Fibroblast of lung (primary cell): ENCODE measurements around the gene ARSG. TPM values are rescaled to one million over a fixed set of nuclear protein-coding genes. Genes with fewer than 3 reads are reported as not detected.
A peak's percentile ranks its signal among the peaks of the same experiment; 100 is the strongest.

Experiments used
- DNase-seq, 2 donors: peaks; one replicate each; pipeline versions ENCODE4 v3.0.0 to v3.0.0-alpha.2; 2010; ENCODE audit warnings: low read depth in 2 of 2
- H2AFZ ChIP-seq: 2 replicates; pipeline ENCODE4 v1.5.1; 2012; ENCODE audit warnings: low read length, control low read depth, inconsistent platforms
- H3K27ac ChIP-seq: 2 replicates; pipeline ENCODE4 v1.5.1; 2011; ENCODE audit warnings: low read length, control low read depth; ENCODE audit not compliant: insufficient read depth
- H3K27me3 ChIP-seq: 2 replicates; pipeline ENCODE4 v1.5.1; 2011; ENCODE audit warnings: mild to moderate bottlenecking, low read length; ENCODE audit not compliant: control insufficient read depth, insufficient read depth
- H3K36me3 ChIP-seq: 2 replicates; pipeline ENCODE4 v1.5.1; 2011; ENCODE audit warnings: low read length; ENCODE audit not compliant: control insufficient read depth, insufficient read depth
- H3K4me1 ChIP-seq: 2 replicates; pipeline ENCODE4 v1.5.1; 2011; ENCODE audit warnings: low read length; ENCODE audit not compliant: control insufficient read depth, insufficient read depth; ENCODE audit errors: extremely low read depth
- H3K4me2 ChIP-seq: 2 replicates; pipeline ENCODE4 v1.5.1; 2011; ENCODE audit warnings: low read length, control low read depth; ENCODE audit not compliant: insufficient read depth; ENCODE audit errors: extremely low read depth
- H3K4me3 ChIP-seq, 4 experiments: fragments of 200-600 bp in 1 of 4; sonication (generic) in 1 of 4; replicated peaks in 1 of 4; 2 replicates each; pipeline ENCODE4 v1.5.1; 2011 to 2016; ENCODE audit warnings: low read length in 4 of 4, low read depth in 3 of 4, mild to moderate bottlenecking in 3 of 4, control low read depth in 2 of 4, inconsistent platforms in 1 of 4, mixed read lengths in 1 of 4; ENCODE audit not compliant: insufficient read depth in 1 of 4; ENCODE audit errors: control extremely low read depth in 1 of 4
- H3K79me2 ChIP-seq: 2 replicates; pipeline ENCODE4 v1.5.1; 2012; ENCODE audit warnings: mild to moderate bottlenecking, low read length, inconsistent platforms; ENCODE audit not compliant: control insufficient read depth, insufficient read depth
- H3K9ac ChIP-seq: 2 replicates; pipeline ENCODE4 v1.5.1; 2011; ENCODE audit warnings: mild to moderate bottlenecking, low read length, control low read depth; ENCODE audit not compliant: insufficient read depth
- H3K9me3 ChIP-seq: 2 replicates; pipeline ENCODE4 v1.5.1; 2012; ENCODE audit warnings: low read depth, low read length; ENCODE audit not compliant: control insufficient read depth, insufficient read depth
- H4K20me1 ChIP-seq: 2 replicates; pipeline ENCODE4 v1.5.1; 2011; ENCODE audit warnings: low read length; ENCODE audit not compliant: control insufficient read depth, insufficient read depth; ENCODE audit errors: extremely low read depth
- EZH2 ChIP-seq: IDR thresholded peaks from 2 replicates; pipeline ENCODE4 v1.5.1; 2012; ENCODE audit warnings: low read length, control low read depth, mild to moderate bottlenecking; ENCODE audit errors: missing control alignments
- polyA plus RNA-seq, 2 donors: library from polyadenylated mRNA; depleted of rRNA in 1 of 2; stranded (reverse) in 1 of 2; unstranded in 1 of 2; fragments of >200 nt; gene quantifications; 2 replicates each; pipeline ENCODE4 v1.2.1, GENCODE V29; 2011 to 2012; ENCODE audit warnings: missing spikeins in 1 of 2
- total RNA-seq: library from RNA; depleted of rRNA; stranded (reverse); fragments of >200 nt; gene quantifications from 2 replicates; pipeline ENCODE4 v1.2.1, GENCODE V29; 2014
- TF ChIP-seq, protein P1 (sequence below), 2 donors: IDR thresholded peaks in 1 of 2; conservative IDR thresholded peaks in 1 of 2; 1 replicate in 1 of 2; 2 replicates in 1 of 2; pipeline ENCODE4 v1.5.1; 2011 to 2012; ENCODE audit warnings: low read length in 2 of 2, control low read depth in 1 of 2, inconsistent platforms in 1 of 2, low read depth in 1 of 2, mild to moderate bottlenecking in 1 of 2

The ARSG gene
- total and polyA plus RNA-seq, 2 donors (not counting 1 experiment from before 2014, with no cell fraction given) = 3.5 to 8.1 TPM

DNA sequence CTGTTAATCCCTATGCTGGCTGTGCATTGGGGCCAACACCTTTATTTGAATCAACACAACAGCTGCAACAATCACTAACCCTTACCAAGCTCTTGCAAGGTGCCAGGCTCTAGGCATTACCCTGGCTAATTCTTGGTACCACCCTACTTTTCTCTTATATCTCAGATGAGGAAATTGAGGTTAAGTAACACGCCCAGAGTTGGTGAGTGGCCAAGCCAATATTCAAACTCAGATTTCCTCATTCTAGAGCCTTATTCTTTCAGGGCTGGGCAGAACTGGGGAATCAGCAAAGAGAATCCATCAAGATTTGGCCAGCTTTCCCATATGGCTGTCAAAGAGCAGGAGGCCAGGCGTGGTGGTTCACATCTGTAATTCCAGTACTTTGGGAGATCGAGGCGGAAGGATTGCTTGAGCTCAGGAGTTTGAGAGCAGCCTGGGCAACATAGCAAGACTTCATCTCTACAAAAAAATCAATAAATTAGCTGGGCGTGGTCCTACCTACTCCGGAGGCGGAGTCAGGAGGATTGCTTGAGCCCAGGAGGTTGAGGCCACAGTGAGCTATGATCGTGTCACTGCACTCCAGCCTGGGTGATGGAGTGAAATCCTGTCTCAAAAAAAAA lies 23.7 kb downstream of the ARSG start:
- Histone ChIP-seq H3K9ac (no peak overlapping the region), H4K20me1 (no peaks in the 10 kb centered on the region), H3K27ac (no peak overlapping the region), H3K9me3 (no peaks in the 10 kb centered on the region), H3K79me2 (no peaks in the 10 kb centered on the region), H3K4me1 (no peaks in the 10 kb centered on the region), H3K27me3 (no peaks in the 10 kb centered on the region), H3K36me3 (no peaks in the 10 kb centered on the region), H3K4me3 (no peak overlapping the region), H2AFZ (no peak overlapping the region), H3K4me2 (no peak overlapping the region)
- peak in 1 of 2 donors; percentile 30 for DNase-seq
- TF ChIP-seq EZH2 = no peak
- TF ChIP-seq, protein P1, sequence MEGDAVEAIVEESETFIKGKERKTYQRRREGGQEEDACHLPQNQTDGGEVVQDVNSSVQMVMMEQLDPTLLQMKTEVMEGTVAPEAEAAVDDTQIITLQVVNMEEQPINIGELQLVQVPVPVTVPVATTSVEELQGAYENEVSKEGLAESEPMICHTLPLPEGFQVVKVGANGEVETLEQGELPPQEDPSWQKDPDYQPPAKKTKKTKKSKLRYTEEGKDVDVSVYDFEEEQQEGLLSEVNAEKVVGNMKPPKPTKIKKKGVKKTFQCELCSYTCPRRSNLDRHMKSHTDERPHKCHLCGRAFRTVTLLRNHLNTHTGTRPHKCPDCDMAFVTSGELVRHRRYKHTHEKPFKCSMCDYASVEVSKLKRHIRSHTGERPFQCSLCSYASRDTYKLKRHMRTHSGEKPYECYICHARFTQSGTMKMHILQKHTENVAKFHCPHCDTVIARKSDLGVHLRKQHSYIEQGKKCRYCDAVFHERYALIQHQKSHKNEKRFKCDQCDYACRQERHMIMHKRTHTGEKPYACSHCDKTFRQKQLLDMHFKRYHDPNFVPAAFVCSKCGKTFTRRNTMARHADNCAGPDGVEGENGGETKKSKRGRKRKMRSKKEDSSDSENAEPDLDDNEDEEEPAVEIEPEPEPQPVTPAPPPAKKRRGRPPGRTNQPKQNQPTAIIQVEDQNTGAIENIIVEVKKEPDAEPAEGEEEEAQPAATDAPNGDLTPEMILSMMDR (conservative IDR thresholded peaks at IDR 0.05 in 1 of 2, IDR thresholded peaks at IDR 0.05 in 1 of 2; ENCODE audit: low read depth in 1 of 2, low read length in 2 of 2) = no peak

DNA sequence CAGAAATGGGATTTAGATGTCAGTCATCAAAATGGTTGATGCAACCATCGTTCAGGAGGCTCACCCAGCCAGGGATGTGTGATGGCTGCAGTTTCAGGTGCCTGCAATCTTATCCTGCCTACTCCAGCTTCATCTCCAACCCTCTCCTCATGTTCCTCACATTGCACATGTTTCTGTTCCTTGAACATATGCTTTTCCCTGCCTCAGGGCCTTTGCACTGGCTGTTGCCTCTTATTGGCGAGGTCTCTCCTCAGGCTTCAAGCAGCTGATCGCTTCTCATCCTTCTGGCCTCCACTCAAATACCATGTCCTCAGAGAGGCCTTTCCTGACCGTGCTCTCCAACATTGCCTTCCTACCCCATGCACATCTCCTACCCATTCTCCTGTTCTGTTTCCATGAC lies 24.6 kb downstream of the ARSG start:
- Histone ChIP-seq H3K9me3 (no peaks in the 10 kb centered on the region), H3K79me2 (no peaks in the 10 kb centered on the region), H3K36me3 (no peaks in the 10 kb centered on the region), H3K4me1 (no peaks in the 10 kb centered on the region), H4K20me1 (no peaks in the 10 kb centered on the region), H3K4me2 (no peak overlapping the region), H2AFZ (no peak overlapping the region), H3K4me3 (no peak overlapping the region), H3K9ac (no peak overlapping the region), H3K27ac (no peak overlapping the region), H3K27me3 (no peaks in the 10 kb centered on the region)
- no peak for DNase-seq
- TF ChIP-seq EZH2 = no peak
- TF ChIP-seq, protein P1 (conservative IDR thresholded peaks at IDR 0.05 in 1 of 2, IDR thresholded peaks at IDR 0.05 in 1 of 2; ENCODE audit: low read depth in 1 of 2, low read length in 2 of 2) = no peak

DNA sequence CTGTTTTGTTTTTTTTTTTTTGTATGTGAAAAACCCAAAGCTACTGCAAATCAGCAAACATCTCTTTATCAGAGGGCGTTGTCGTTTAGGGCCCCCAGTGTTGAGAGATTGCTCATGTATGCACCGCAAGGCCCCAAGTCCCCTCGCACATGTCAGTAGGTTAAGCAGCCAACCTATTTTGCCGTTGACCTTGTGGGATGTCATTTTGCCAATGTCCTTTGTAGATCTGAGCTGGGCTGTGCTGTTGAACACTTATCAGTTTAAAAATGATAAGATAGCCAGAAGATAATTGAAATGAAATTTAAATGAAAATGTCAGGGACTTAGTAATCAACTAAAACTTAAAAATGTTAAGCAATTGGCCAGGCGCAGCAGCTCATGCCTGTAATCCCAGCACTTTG lies 26.2 kb downstream of the ARSG start:
- no peak overlapping the region for H3K4me3 ChIP-seq
- H2AFZ ChIP-seq = no peak overlapping the region
- no peaks in the 10 kb centered on the region for H4K20me1 ChIP-seq
- no peaks in the 10 kb centered on the region for H3K36me3 ChIP-seq
- H3K27me3 ChIP-seq = no peaks in the 10 kb centered on the region
- H3K9me3 ChIP-seq = no peaks in the 10 kb centered on the region
- DNase-seq = no peak
- H3K27ac ChIP-seq = no peak overlapping the region
- TF ChIP-seq, protein P1 (conservative IDR thresholded peaks at IDR 0.05 in 1 of 2, IDR thresholded peaks at IDR 0.05 in 1 of 2; ENCODE audit: low read depth in 1 of 2, low read length in 2 of 2) = no peak
- TF ChIP-seq EZH2 = no peak
- H3K9ac ChIP-seq = no peak overlapping the region
- no peaks in the 10 kb centered on the region for H3K79me2 ChIP-seq
- H3K4me1 ChIP-seq = no peaks in the 10 kb centered on the region
- H3K4me2 ChIP-seq = no peak overlapping the region
